Activated T-cell treated with anti-CD3 and anti-CD28 coated beads, Interleukin-2, amount 50 U/mL, for 48 hours (primary cell): ENCODE data around the gene GOLGB1.
"Not testable (repeated sequence)": the region's sequence is repeated elsewhere in the genome, so short reads cannot be mapped to it uniquely, and the experiment has no call there.

Source experiments
- DNase-seq, 2 experiments: peaks; one replicate each; pipeline ENCODE4 v3.0.0-alpha.2; 2020

The GOLGB1 gene

GRCh38 chr3:121743106-121743505 lies 6.4 kb downstream of the GOLGB1 start:
- DNase-seq = not testable (repeated sequence)

- DNase-seq = no peak
Observed at GRCh38 chr3:121740896-121741295, 8.6 kb downstream of the GOLGB1 start.

- DNase-seq = no peak
Observed at GRCh38 chr3:121739902-121740301, 9.6 kb downstream of the GOLGB1 start.

- DNase-seq = no peak
Observed at GRCh38 chr3:121737644-121738043, 11.9 kb downstream of the GOLGB1 start.

- no peak for DNase-seq
Observed at GRCh38 chr3:121736112-121736511, 13.4 kb downstream of the GOLGB1 start.

GRCh38 chr3:121735047-121735696 lies 14.4 kb downstream of the GOLGB1 start:
- DNase-seq = no peak

- DNase-seq = no peak
Observed at GRCh38 chr3:121730940-121731687, 18.4 kb downstream of the GOLGB1 start.

GRCh38 chr3:121724130-121724529 lies 25.4 kb downstream of the GOLGB1 start:
- no peak for DNase-seq

GRCh38 chr3:121723485-121723884 lies 26.1 kb downstream of the GOLGB1 start:
- DNase-seq = no peak

- DNase-seq = no peak
Observed at GRCh38 chr3:121722411-121722810, 27.1 kb downstream of the GOLGB1 start.

- DNase-seq = no peak
Observed at GRCh38 chr3:121720163-121720562, 29.4 kb downstream of the GOLGB1 start.

- DNase-seq = no peak
Observed at GRCh38 chr3:121719423-121719822, 30.1 kb downstream of the GOLGB1 start.

- no peak for DNase-seq
Observed at GRCh38 chr3:121718205-121718846, 31.2 kb downstream of the GOLGB1 start.

- DNase-seq = no peak
Observed at GRCh38 chr3:121710347-121710746, 39.2 kb downstream of the GOLGB1 start.

GRCh38 chr3:121707531-121708273 lies 41.8 kb downstream of the GOLGB1 start:
- DNase-seq = no peak

GRCh38 chr3:121705541-121705940 lies 44.0 kb downstream of the GOLGB1 start:
- no peak for DNase-seq

- no peak for DNase-seq
Observed at GRCh38 chr3:121703973-121704372, 45.6 kb downstream of the GOLGB1 start.

GRCh38 chr3:121698901-121699300 lies 50.6 kb downstream of the GOLGB1 start:
- no peak for DNase-seq

GRCh38 chr3:121698476-121698875 lies 51.1 kb downstream of the GOLGB1 start:
- no peak for DNase-seq

- no peak for DNase-seq
Observed at GRCh38 chr3:121696186-121696585, 53.4 kb downstream of the GOLGB1 start.

GRCh38 chr3:121692010-121692699 lies 57.4 kb downstream of the GOLGB1 start:
- no peak for DNase-seq

GRCh38 chr3:121690777-121691405 lies 58.6 kb downstream of the GOLGB1 start:
- no peak for DNase-seq
